ENCODE data around the gene CCDC187.
"Not testable (repeated sequence)": the region's sequence is repeated elsewhere in the genome, so short reads cannot be mapped to it uniquely, and the experiment has no call there.

The CCDC187 gene

DNA sequence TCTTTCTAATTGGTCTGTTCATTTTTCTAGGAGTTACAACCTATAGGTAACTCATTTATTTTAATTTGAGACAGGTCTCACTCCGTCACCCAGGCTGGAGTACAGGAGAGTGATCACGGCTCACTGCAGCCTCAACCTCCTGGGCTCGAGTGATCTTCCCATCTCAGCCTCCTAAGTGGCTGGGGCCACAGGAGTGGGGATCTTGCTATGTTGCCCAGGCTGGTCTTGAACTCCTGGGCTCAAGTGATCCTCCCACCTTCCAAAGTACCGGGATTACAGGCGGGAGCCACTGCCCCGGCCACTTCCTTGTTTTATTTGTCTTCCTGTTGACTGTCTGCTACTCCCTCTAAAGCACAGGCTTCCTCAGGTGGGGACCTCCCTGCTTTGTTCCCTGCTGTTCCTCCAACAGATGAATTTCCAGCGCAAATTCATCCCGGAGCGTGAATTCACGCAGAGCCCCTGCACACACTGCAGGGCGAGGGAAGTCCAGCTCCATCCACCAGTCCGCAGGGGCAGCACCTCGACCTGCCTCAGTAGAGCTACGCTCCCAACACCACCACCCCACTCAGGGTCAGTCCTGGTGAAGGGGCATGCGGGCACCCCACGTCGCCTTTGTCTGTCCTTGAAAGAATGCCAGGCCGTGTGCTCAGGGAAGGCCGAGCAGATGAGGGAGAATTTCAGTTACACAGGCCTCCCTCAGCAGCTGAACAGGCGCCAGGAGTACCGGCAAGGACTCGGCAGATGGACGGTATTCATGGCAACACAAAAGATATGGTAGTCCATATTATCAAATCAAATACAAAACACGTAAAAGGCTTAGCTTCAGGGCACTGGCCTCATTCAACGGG lies 64.5 kb downstream of the CCDC187 start:
- DNase-seq (ENCODE audit: low read depth), result no peak

DNA sequence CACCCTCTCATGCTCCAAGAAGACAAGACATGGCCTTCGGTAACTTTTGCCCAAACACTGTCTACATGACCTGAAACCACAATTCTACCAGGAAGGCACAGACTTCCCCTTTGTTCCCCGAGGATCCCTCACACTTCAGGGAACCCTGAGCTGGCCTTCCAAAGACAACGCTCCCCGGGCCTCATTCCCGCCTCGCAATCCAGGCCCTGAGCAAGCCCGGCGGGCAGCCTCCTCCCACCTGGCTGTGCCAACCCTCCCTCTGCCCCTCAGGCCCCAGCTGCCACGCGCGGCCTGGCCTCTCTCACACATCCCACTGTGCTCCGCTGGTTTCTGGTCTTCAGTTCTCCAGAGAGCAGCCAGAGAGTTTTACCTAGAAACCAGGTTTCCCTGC lies 65.6 kb downstream of the CCDC187 start:
- no peak for DNase-seq (ENCODE audit: low read depth)

DNA sequence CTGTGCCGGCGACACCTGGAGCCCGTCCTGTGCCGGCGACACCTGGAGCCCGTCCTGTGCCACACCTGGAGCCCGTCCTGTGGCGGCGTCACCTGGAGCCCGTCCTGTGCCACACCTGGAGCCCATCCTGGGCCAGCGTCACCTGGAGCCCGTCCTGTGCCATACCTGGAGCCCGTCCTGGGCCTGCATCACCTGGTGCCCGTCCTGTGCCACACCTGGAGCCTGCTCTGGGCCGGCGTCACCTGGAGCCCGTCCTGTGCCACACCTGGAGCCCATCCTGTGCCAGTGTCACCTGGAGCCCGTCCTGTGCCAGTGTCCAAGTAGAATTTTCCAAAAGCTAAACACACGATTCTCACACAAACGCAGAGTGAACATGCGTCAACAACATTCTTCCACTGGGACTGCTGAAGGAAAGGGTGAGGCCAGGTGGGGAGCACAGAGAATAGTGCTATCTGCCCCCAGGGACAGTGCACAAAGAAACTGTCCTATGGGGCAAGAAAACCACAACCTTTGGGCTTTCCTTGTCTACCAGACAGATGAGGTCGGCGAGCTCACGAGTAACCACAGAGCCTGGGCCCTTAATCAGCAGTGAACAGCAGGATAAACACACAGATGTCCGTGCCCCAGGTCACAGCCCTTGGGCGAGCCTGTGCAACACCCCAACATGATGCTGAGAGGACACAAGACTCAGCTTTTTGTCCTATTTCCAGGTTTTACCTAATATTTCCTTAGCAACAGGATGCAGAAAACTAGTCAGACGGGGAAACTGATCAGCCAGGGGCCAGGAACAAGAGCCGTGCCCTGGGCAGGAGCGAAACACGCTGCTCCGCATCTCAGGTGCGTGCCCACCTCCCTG lies 66.2 kb downstream of the CCDC187 start:
- no peak for DNase-seq (ENCODE audit: low read depth)

GRCh38 chr9:136236471-136237410 lies 67.2 kb downstream of the CCDC187 start:
- DNase-seq (ENCODE audit: low read depth), result not testable (repeated sequence)

- DNase-seq (ENCODE audit: low read depth), result no peak
These were observed 68.0 kb downstream of the CCDC187 start for GRCh38 chr9:136235709-136236455.

GRCh38 chr9:136235171-136235570 lies 68.7 kb downstream of the CCDC187 start:
- DNase-seq (ENCODE audit: low read depth), result no peak

GRCh38 chr9:136234597-136234996 lies 69.3 kb downstream of the CCDC187 start:
- no peak for DNase-seq (ENCODE audit: low read depth)

DNA sequence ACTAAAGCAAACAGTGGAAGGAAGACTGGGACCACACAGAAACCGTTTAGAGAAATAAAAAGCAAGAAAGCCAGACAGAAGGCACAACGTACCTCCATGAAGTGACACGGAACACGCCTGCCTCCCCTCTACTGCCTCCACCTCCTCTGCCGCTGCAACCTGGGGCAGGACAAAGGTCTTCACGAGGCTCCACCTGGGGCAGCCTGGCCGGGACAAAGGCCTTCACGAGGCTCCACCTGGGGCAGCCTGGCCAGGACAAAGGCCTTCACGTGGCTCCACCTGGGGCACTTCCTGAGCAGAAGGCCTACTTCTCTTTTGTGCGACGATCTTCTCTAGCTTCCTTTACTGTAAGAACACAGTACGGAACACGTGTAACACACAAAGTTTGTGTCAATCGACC lies 70.0 kb downstream of the CCDC187 start:
- no peak for DNase-seq (ENCODE audit: low read depth)

- DNase-seq (ENCODE audit: low read depth), result no peak
These were observed 70.5 kb downstream of the CCDC187 start for GRCh38 chr9:136233411-136233810.

DNA sequence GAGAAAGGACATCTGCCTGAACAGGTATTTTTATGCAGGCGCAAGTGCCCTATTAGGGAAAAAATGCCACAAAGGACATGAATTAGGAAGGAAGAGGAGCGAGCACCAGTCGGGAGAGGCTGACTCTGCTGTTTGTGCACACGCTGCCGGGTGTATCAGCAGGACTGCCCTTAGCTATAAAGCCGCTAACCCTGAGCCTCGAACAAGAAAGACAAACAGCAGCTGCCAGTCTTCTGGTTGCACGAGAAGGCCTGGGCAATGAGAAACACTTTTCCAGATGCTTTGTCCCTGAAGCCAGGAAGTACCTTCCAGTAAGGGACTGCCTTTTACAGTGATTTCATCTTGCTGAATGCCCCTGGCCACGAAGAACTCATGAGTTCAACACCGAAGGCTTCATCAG lies 70.9 kb downstream of the CCDC187 start:
- no peak for DNase-seq (ENCODE audit: low read depth)

DNA sequence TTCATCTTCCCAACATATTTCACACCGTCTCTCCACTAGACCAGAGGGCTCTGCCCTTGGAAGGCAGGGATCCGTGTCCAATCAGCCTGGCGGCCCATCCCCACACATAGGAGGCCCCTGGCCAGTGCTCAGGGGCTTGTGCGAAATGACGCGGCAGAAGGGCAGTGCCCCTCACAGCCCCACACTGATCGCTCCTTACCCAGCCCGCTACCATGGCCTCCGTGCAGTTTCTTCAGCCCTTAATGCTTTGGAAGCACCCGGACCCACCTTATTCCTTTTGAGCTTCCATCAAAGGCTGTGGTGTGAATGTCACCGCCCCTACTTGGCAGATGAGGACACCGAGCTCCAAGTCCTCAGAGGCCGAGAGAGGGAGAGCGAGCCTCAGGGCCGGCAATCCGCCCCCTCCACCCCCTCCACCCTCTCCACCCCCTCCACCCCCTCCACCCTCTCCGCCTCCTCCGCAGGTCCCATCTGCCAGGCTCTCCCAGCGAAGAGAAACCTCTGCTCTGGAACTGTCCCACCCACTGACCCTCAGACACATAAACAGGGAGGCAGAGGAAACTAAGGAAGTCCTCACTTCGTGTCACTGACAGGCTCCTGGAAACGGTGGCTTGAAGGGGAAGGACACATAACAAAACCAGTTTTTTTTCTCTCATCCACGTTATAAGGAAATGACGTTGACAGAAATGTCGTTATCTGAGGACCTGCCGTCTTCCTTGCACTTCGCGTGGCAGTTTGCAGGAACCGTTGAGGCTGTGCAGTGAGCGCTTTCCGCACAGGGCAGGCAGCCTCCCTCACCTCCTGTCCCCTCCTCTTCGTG lies 72.2 kb downstream of the CCDC187 start:
- no peak for DNase-seq (ENCODE audit: low read depth)

- DNase-seq (ENCODE audit: low read depth), result no peak
These were observed 73.1 kb downstream of the CCDC187 start for GRCh38 chr9:136230773-136231172.

- DNase-seq (ENCODE audit: low read depth), result no peak
These were observed 73.5 kb downstream of the CCDC187 start for GRCh38 chr9:136230365-136230764.

GRCh38 chr9:136229096-136230065 lies 74.5 kb downstream of the CCDC187 start:
- no peak for DNase-seq (ENCODE audit: low read depth)

GRCh38 chr9:136228107-136228875 lies 75.6 kb downstream of the CCDC187 start:
- peak; percentile 58 for DNase-seq (ENCODE audit: low read depth)

- DNase-seq (ENCODE audit: low read depth), result no peak
These were observed 77.0 kb downstream of the CCDC187 start for GRCh38 chr9:136226680-136227407.
